ENCODE results near the gene ARNT2.
"Not testable (repeated sequence)": the region's sequence is repeated elsewhere in the genome, so short reads cannot be mapped to it uniquely, and the experiment has no call there.

- not testable (repeated sequence) for TF ChIP-seq CTCF, POLR2A (IDR thresholded peaks at IDR 0.05)
Measured at GRCh38 chr15:80390942-80391341, 13.2 kb upstream of the ARNT2 start.
